Measurements from ENCODE around the gene CSH1.
"Not testable (repeated sequence)": the region's sequence is repeated elsewhere in the genome, so short reads cannot be mapped to it uniquely, and the experiment has no call there.

Gene CSH1

GRCh38 chr17:63928966-63929695, 32.8 kb upstream of the CSH1 start:
- no peak for DNase-seq (ENCODE audit: low spot score)

- DNase-seq (ENCODE audit: low spot score): no peak
Measured at GRCh38 chr17:63928172-63928666, 31.8 kb upstream of the CSH1 start.

GRCh38 chr17:63927464-63928171, 31.2 kb upstream of the CSH1 start:
- no peak for DNase-seq (ENCODE audit: low spot score)

- no peak for DNase-seq (ENCODE audit: low spot score)
Measured at GRCh38 chr17:63926164-63926563, 29.8 kb upstream of the CSH1 start.

- no peak for DNase-seq (ENCODE audit: low spot score)
Measured at GRCh38 chr17:63925615-63926014, 29.2 kb upstream of the CSH1 start.

GRCh38 chr17:63922402-63922801, 26.0 kb upstream of the CSH1 start:
- not testable (repeated sequence) for DNase-seq (ENCODE audit: low spot score)

GRCh38 chr17:63920779-63921178, 24.4 kb upstream of the CSH1 start:
- DNase-seq (ENCODE audit: low spot score): not testable (repeated sequence)

- DNase-seq (ENCODE audit: low spot score): not testable (repeated sequence)
Measured at GRCh38 chr17:63920050-63920449, 23.7 kb upstream of the CSH1 start.

- DNase-seq (ENCODE audit: low spot score): no peak
Measured at GRCh38 chr17:63919311-63919723, 22.9 kb upstream of the CSH1 start.

- not testable (repeated sequence) for DNase-seq (ENCODE audit: low spot score)
Measured at GRCh38 chr17:63918789-63919305, 22.5 kb upstream of the CSH1 start, which contains the start of gene GH1. Gene GH1 (minus strand): TSS chr17:63918839. CDS start chr17:63918776, 63 bp downstream.

GRCh38 chr17:63918305-63918704, 21.9 kb upstream of the CSH1 start:
- no peak for DNase-seq (ENCODE audit: low spot score)

GRCh38 chr17:63917646-63918045, 21.3 kb upstream of the CSH1 start:
- no peak for DNase-seq (ENCODE audit: low spot score)

- DNase-seq (ENCODE audit: low spot score): not testable (repeated sequence)
Measured at GRCh38 chr17:63917206-63917605, 20.8 kb upstream of the CSH1 start.

GRCh38 chr17:63916566-63917185, 20.3 kb upstream of the CSH1 start:
- DNase-seq (ENCODE audit: low spot score): no peak

- not testable (repeated sequence) for DNase-seq (ENCODE audit: low spot score)
Measured at GRCh38 chr17:63915753-63916152, 19.4 kb upstream of the CSH1 start.

GRCh38 chr17:63914471-63914870, 18.1 kb upstream of the CSH1 start:
- no peak for DNase-seq (ENCODE audit: low spot score)

GRCh38 chr17:63911657-63912100, 15.3 kb upstream of the CSH1 start:
- no peak for DNase-seq (ENCODE audit: low spot score)

- no peak for DNase-seq (ENCODE audit: low spot score)
Measured at GRCh38 chr17:63911041-63911635, 14.8 kb upstream of the CSH1 start, which contains the start of gene CSHL1. Gene CSHL1 (minus strand): TSS chr17:63911258. CDS start chr17:63911196, 62 bp downstream.

GRCh38 chr17:63910096-63910495, 13.7 kb upstream of the CSH1 start:
- no peak for DNase-seq (ENCODE audit: low spot score)

- DNase-seq (ENCODE audit: low spot score): not testable (repeated sequence)
Measured at GRCh38 chr17:63909586-63909985, 13.2 kb upstream of the CSH1 start.

GRCh38 chr17:63907161-63907778, 10.9 kb upstream of the CSH1 start:
- not testable (repeated sequence) for DNase-seq (ENCODE audit: low spot score)

Measured in left forelimb (tissue), 1 donor.